COLO668 (cell line): ENCODE data around the gene CARS1.
A peak's percentile ranks its signal among the peaks of the same experiment; 100 is the strongest.
"Not testable (repeated sequence)": the region's sequence is repeated elsewhere in the genome, so short reads cannot be mapped to it uniquely, and the experiment has no call there.

Experiments
- DNase-seq: peaks from one replicate; lab custom pipeline; 2025; ENCODE audit not compliant: unreplicated experiment; lab: John Stamatoyannopoulos, UW

Gene CARS1

GRCh38 chr11:3090096-3090901 is 33.1 kb upstream of the CARS1 start:
- no peak for DNase-seq

GRCh38 chr11:3089236-3090061 is 32.2 kb upstream of the CARS1 start:
- DNase-seq: peak; percentile 18

DNA sequence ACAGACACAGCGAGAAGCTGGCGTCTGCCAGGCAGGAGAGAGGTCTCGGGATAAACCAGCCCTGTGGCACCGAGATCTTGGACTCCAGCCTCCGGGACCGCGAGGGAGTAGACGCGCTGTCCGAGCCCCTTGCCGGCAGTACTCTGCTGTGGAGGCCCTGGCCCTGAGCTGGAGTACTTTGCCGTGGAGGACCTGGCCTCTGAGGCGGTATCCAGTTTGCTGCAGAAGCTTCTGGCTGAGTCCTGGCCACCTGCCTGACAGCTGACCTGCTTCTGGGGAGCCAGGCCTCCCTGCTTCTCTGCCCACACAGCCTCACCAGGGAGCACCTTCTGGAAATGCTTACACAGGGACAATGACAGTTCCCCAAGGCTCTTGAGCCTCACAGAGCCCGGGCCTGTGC is 31.6 kb upstream of the CARS1 start:
- DNase-seq: peak; percentile 18

GRCh38 chr11:3087821-3088800 is 30.9 kb upstream of the CARS1 start:
- DNase-seq: no peak

- DNase-seq: no peak
Measured at GRCh38 chr11:3087373-3087772, 30.1 kb upstream of the CARS1 start.

DNA sequence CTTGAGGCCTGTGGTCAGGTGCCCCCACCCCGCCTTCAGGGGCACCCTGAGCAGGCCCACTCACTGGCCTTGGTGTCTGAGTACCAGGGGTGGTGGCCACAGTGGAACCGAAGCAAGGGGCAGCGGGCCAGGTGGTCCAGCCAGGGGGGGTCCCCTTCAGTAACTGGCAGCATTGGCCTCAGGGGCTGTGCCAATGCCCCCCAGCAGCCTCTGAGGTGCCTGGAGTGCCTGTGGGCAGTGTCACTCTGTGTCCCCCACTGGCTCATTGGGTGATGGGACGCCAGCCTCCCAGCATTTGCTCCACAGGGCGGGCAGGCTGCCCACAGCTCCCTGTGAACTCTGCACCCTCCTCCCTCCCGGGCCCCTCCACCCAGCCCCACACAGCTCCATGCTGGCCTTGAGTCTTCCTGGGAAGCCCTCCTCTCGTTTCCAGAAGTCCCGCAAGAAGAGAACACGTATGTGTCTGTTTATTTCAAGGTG is 29.5 kb upstream of the CARS1 start:
- no peak for DNase-seq

DNA sequence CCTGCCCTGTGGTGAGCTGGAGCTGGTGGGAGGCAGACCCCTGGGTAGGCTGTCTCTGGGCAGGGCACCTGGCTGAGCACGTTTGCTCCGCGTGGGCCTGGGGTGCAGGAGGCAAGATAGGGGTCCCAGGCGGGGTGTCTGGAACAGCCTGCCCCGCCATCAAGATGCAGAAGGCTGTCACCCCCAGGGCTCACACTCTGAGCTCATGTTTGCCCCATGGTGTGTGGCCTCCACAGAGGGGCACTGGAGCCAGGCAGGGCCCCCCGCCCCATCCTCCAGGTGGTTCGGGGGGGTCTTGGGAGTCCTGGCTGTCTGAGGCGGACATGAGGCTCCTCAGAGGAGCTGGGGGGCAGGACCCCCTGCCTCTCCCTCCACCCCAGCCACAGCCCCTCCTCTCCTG is 28.9 kb upstream of the CARS1 start:
- DNase-seq: no peak

DNA sequence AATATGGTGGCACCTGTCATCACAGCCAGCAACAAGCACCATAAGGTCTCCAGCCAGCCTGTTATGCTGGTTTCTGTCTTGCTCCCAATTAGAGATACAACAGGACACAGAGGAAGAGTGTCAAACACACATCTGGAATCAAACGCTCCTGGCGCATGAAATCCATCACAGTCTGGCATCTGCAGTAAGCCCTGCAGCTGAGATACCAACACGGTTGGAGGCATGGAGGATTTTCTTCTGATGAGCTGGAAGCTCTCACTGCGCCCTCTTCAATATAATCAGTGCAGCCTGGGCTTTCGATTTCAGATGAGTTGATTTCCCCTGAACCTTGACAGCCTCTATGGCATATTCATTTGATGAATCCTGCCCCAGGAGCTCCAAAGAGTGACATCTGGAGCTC is 27.8 kb upstream of the CARS1 start:
- DNase-seq: no peak

DNA sequence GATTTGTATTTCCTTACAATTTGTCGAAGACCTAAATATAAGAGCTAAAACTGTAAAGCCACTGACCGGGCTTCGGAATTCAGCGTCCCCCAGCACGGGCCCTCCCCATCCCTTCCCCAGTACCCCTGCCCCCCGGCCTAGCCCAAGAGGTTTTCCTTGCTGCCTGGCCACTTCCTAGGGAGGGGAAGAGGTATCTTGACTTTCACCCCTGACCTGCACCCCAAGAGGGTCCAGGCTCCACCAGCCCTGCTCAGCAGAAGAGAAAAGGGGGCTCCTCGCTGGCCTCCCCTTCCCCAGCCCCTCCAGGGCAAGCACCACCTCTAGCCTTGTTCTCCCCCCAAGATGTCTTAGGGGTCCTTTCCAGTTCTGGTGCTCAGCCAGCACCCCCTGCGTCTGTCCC is 26.1 kb upstream of the CARS1 start:
- no peak for DNase-seq

- DNase-seq: no peak
Measured at GRCh38 chr11:3081386-3081751, 24.1 kb upstream of the CARS1 start.

GRCh38 chr11:3080733-3081385 is 23.6 kb upstream of the CARS1 start:
- DNase-seq: no peak

- no peak for DNase-seq
Measured at GRCh38 chr11:3080104-3080503, 22.9 kb upstream of the CARS1 start.

DNA sequence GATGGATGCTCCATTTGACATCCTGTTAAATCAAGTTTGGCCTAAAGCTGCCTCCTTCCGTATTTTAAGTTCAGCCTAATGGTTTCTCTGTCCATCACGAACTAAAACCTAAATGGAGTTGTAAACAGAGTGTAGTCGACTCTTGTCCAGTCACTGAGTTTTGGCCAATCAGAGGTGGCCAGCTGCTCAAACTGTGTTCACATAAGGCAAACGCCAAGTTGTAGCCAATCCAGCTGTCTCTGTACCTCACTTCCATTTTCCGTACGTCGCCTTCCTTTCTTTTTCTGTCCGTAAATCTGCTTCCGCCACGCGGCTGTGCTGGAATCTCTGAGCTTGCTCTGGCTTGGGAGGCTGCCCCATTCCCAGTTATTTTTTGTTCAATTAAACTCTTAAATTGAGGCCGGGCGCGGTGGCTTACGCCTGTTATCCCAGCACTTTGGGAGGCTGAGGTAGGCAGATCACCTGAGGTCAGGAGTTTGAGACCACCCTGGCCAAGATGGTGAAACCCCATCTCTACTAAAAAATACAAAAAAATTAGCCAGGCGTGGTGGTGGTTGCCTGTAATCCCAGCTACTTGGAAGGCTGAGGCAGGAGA is 20.7 kb upstream of the CARS1 start:
- DNase-seq: no peak

DNA sequence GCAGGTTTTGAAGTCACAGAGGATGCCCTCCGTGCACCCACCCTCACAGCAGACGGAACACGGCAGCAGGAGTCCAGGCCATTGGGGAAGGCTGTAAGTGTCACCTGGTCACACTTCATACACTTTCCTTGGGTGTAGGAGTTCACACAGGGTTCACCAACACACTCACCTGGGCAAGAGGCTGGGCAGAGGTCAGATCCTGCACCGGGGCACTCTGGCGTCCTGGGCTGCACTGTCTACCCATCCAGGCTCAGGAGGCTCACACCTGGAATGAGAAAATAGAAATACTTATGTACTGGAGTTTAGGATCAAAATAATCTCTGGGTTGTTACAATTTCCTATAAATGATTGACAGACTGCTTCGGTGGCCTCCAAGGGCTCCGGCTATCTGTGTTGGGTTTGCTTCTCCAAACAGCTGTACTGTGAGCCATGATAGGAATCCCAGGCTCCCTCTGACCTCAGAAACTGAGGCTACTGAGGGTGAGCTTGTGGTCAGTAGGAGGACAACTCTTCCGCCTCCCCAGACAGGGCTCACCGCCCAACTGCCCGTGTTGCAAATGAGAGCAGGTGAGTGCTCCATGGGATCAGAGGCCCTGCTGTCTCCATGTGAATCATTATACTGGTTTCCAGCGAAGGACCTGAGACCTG is 20.1 kb upstream of the CARS1 start:
- no peak for DNase-seq

GRCh38 chr11:3074912-3075589 is 17.8 kb upstream of the CARS1 start:
- peak; percentile 64 for DNase-seq

DNA sequence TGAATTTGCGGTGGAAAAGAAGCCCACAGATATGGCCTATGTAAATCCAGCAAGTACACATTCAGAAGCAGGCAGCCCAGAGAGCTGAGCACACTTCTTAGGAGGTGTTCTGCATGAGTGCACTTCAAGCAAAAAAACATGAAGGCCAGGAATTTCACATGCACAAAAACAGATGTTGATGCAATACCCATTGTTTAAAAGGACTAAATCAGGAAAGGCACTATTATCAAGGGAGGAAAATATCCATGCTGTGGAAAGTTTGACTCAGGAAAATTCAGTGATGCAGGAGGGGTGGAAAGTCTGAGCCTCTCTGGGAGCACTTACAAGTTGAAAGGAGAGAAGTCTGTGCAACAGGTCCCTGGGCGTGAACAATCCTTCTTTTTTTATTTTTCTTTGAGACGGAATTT is 15.8 kb upstream of the CARS1 start:
- DNase-seq: no peak

DNA sequence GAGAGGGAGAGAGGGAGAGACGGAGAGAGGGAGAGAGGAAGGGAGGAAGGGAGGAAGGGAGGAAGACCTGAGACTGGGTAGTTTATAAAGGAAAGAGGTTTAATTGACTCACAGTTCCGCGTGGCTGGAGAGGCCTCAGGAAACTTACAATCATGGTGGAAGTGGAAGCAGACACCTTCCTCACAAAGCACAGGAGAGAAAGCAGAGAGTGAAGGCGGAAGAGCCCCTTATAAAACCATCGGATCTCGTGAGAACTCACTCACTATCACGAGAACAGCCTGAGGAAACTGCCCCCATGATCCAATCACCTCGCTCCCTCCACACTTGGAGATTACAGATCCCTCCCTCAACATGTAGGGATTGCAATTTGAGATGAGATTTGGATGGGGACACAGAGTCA is 12.2 kb upstream of the CARS1 start:
- no peak for DNase-seq

DNA sequence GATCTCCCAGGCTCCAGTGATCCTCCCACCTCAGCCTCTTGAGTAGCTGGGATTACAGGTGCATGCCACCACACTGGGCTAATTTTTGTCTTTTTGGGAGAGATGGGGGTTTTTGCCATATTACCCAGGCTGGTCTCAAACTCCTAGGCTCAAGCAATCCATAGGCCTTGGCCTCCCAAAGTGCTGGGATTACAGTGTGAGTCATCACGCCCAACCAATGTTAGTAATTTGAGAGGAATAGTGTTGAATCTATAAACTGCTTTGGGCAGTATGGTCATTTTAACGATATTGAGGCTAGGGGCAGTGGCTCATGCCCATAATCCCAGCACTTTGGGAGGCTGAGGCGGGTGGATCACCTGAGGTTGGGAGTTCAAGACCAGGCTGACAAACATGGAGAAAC is 9.1 kb upstream of the CARS1 start:
- DNase-seq: not testable (repeated sequence)

GRCh38 chr11:3064709-3065108 is 7.5 kb upstream of the CARS1 start:
- not testable (repeated sequence) for DNase-seq
